GM23338 (cell line): Measurements from ENCODE around the gene PKD1L1. TPM values are rescaled to one million over a fixed set of nuclear protein-coding genes. Genes with fewer than 3 reads are reported as not detected.

ENCODE experiments used
- ATAC-seq: fragments of 200-7000 bp; cut with Tn5 transposase; 3 replicates; pipeline ENCODE4 v1.9.1; 2020
- DNase-seq: peaks from one replicate; pipeline ENCODE4 v3.0.0-alpha.2; 2015; ENCODE audit warnings: low spot score
- H2AFZ ChIP-seq: fragments of 200-600 bp; sonication (generic); 2 replicates; pipeline ENCODE4 v1.8.0; 2016; ENCODE audit warnings: antibody characterized with exemption, mild to moderate bottlenecking, moderate library complexity
- H3F3A ChIP-seq: fragments of 200-600 bp; sonication (generic); replicated peaks from 2 replicates; pipeline ENCODE4 v1.8.0; 2017; ENCODE audit warnings: antibody characterized with exemption, mixed run types, low read depth
- H3K27ac ChIP-seq: fragments of 200-600 bp; sonication (generic); 2 replicates; pipeline ENCODE4 v1.6.1; 2016; ENCODE audit warnings: low read depth
- H3K27me3 ChIP-seq: fragments of 200-600 bp; sonication (generic); 2 replicates; pipeline ENCODE4 v1.8.0; 2016; ENCODE audit warnings: mild to moderate bottlenecking, mixed run types, moderate library complexity; ENCODE audit not compliant: insufficient read depth
- H3K36me3 ChIP-seq: fragments of 200-600 bp; sonication (generic); 2 replicates; pipeline ENCODE4 v1.8.0; 2016; ENCODE audit warnings: mild to moderate bottlenecking; ENCODE audit not compliant: insufficient read depth
- H3K4me1 ChIP-seq: fragments of 200-600 bp; sonication (generic); 2 replicates; pipeline ENCODE4 v1.8.0; 2016; ENCODE audit warnings: mild to moderate bottlenecking, moderate library complexity; ENCODE audit not compliant: insufficient read depth
- H3K4me2 ChIP-seq: fragments of 200-600 bp; sonication (generic); 2 replicates; pipeline ENCODE4 v1.7.1; 2017; ENCODE audit warnings: mixed run types
- H3K4me3 ChIP-seq: fragments of 200-600 bp; sonication (generic); 2 replicates; pipeline ENCODE4 v1.6.1; 2016; ENCODE audit warnings: mixed run types
- H3K79me2 ChIP-seq: fragments of 200-600 bp; sonication (generic); replicated peaks from 2 replicates; pipeline ENCODE4 v1.8.0; 2017; ENCODE audit warnings: mild to moderate bottlenecking; ENCODE audit not compliant: insufficient read depth
- H3K9me2 ChIP-seq: fragments of 200-600 bp; sonication (generic); 2 replicates; pipeline ENCODE4 v1.8.0; 2017; ENCODE audit not compliant: insufficient read depth
- H4K20me1 ChIP-seq: fragments of 200-600 bp; sonication (generic); replicated peaks from 2 replicates; pipeline ENCODE4 v1.8.0; 2017; ENCODE audit warnings: mild to moderate bottlenecking; ENCODE audit not compliant: insufficient read depth
- H3K27ac Mint-ChIP-seq: 2 replicates; pipeline ENCODE4 v1.8.0; 2020; ENCODE audit warnings: inconsistent platforms, mild to moderate bottlenecking, moderate library complexity, mixed read lengths
- H3K27me3 Mint-ChIP-seq: 3 replicates; pipeline ENCODE4 v1.8.0; 2022; ENCODE audit warnings: low read depth, mild to moderate bottlenecking, moderate library complexity, mixed read lengths, inconsistent platforms; ENCODE audit not compliant: insufficient read depth, poor library complexity
- H3K36me3 Mint-ChIP-seq: 3 replicates; pipeline ENCODE4 v1.8.0; 2021; ENCODE audit warnings: low read depth, mild to moderate bottlenecking, inconsistent platforms, moderate library complexity, mixed read lengths
- H3K4me1 Mint-ChIP-seq: 3 replicates; pipeline ENCODE4 v1.8.0; 2020; ENCODE audit warnings: mild to moderate bottlenecking, inconsistent platforms, mixed read lengths
- H3K4me3 Mint-ChIP-seq: 3 replicates; pipeline ENCODE4 v1.8.0; 2021; ENCODE audit warnings: moderate library complexity, mild to moderate bottlenecking, inconsistent platforms, mixed read lengths
- H3K9me3 Mint-ChIP-seq: 3 replicates; pipeline ENCODE4 v1.8.0; 2020; ENCODE audit warnings: moderate library complexity, mild to moderate bottlenecking, inconsistent platforms, mixed read lengths
- CREB1 ChIP-seq: fragments of 250-450 bp; sonication (Bioruptor Pico); IDR thresholded peaks from 2 replicates; pipeline ENCODE4 v1.5.0; 2020; ENCODE audit warnings: low read depth, mild to moderate bottlenecking, moderate library complexity
- CTCF ChIP-seq, 2 experiments: fragments of 200-600 bp in 1 of 2; sonication (generic) in 1 of 2; conservative IDR thresholded peaks; 2 replicates each; pipeline versions ENCODE4 v1.5.1 to v1.6.1; 2016 to 2017; ENCODE audit warnings: antibody characterized with exemption in 2 of 2, low read depth in 2 of 2, mild to moderate bottlenecking in 2 of 2, moderate library complexity in 1 of 2
- ETS1 ChIP-seq: IDR thresholded peaks from 2 replicates; pipeline ENCODE4 v1.6.1; 2016; ENCODE audit warnings: antibody characterized with exemption
- EZH2 ChIP-seq: fragments of 200-600 bp; sonication (generic); IDR thresholded peaks from one replicate; pipeline ENCODE4 v1.8.0; 2017; ENCODE audit warnings: antibody characterized with exemption, mild to moderate bottlenecking, low read depth; ENCODE audit not compliant: unreplicated experiment
- EZH2phosphoT487 ChIP-seq: fragments of 200-600 bp; sonication (generic); IDR thresholded peaks from one replicate; pipeline ENCODE4 v1.8.1; 2018; ENCODE audit warnings: antibody characterized with exemption; ENCODE audit not compliant: unreplicated experiment
- JUNB ChIP-seq: IDR thresholded peaks from one replicate; pipeline ENCODE4 v1.6.1; 2016; ENCODE audit warnings: antibody characterized with exemption; ENCODE audit not compliant: unreplicated experiment
- NANOG ChIP-seq: IDR thresholded peaks from 2 replicates; pipeline ENCODE4 v1.6.1; 2016; ENCODE audit warnings: antibody characterized with exemption, borderline replicate concordance
- POLR2AphosphoS5 ChIP-seq: IDR thresholded peaks from 2 replicates; pipeline ENCODE4 v1.6.1; 2016; ENCODE audit warnings: antibody characterized with exemption, low read depth
- STAT1 ChIP-seq: IDR thresholded peaks from one replicate; pipeline ENCODE4 v1.6.1; 2016; ENCODE audit warnings: antibody characterized with exemption; ENCODE audit not compliant: unreplicated experiment
- ZNF114 ChIP-seq: fragments of 250-450 bp; sonication (Bioruptor Pico); IDR thresholded peaks from 2 replicates; pipeline ENCODE4 v1.5.0; 2020; ENCODE audit warnings: mild to moderate bottlenecking, moderate library complexity
- ZNF331 ChIP-seq: fragments of 250-450 bp; sonication (Bioruptor Pico); IDR thresholded peaks from 2 replicates; pipeline ENCODE4 v1.5.0; 2020; ENCODE audit warnings: low read depth, mild to moderate bottlenecking, moderate library complexity
- ZNF462 ChIP-seq: fragments of 250-450 bp; sonication (Bioruptor Pico); IDR thresholded peaks from 2 replicates; pipeline ENCODE4 v1.5.0; 2020; ENCODE audit warnings: mild to moderate bottlenecking, moderate library complexity
- polyA plus RNA-seq: library from polyadenylated mRNA; unstranded; fragments of >200 nt; fragmentation: Nextera tagmentation; extraction: Ambion mirVana; gene quantifications from 2 replicates; pipeline ENCODE4 v1.2.1, GENCODE V29; 2016
- total RNA-seq: library from RNA; depleted of rRNA; stranded (reverse); fragments of >200 nt; shearing (Covaris generic); gene quantifications from 2 replicates; pipeline ENCODE4 v1.2.3, GENCODE V29; 2014
- TF ChIP-seq, protein P1 (sequence below): IDR thresholded peaks from one replicate; pipeline ENCODE4 v1.6.1; 2018; ENCODE audit warnings: antibody characterized with exemption; ENCODE audit not compliant: unreplicated experiment

PKD1L1 gene
- total and polyA plus RNA-seq, 2 experiments from 2014 or later = 0.03 TPM; not detected in 1

DNA sequence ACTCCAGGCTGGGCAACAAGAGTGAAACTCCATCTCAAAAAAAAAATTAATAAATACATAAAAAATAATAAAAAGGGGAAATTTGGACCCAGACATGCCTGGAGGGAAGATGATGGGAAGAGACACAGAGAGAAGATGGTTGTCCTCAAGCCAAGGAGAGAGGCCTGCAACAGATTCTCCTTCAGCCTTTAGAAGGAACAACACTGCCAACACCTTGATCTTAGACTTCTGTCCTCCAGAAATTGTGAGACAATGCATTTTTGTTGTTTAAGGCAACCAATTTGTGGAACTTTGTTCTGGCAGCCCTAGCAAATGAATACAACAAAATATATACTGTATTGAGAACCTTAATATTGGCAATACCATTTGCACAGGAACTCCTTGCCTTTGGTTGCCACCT, 186.1 kb downstream of the PKD1L1 start:
- Histone ChIP-seq H3K27me3 (no peaks in the 10 kb centered on the region), H3K4me3 (no peak overlapping the region), H3K27ac (no peak overlapping the region), H3K79me2 (no peaks in the 10 kb centered on the region), H4K20me1 (no peaks in the 10 kb centered on the region), H2AFZ (no peak overlapping the region), H3K4me1 (0 out of 2 replicates have a peak, but pooled peaks cover 5% of the 10 kb centered on the region), H3K9me2 (no peaks in the 10 kb centered on the region; the same call in 1 of the 2 replicates), H3F3A (no peaks in the 10 kb centered on the region), H3K36me3 (no peaks in the 10 kb centered on the region), H3K4me2 (no peak overlapping the region)
- Mint-ChIP-seq H3K4me1 (peaks cover 5% of the 10 kb centered on the region; the same call in 2 of the 3 replicates), H3K27me3 (peaks cover 4% of the 10 kb centered on the region), H3K36me3 (no peaks in the 10 kb centered on the region), H3K4me3 (no peak overlapping the region), H3K27ac (no peak overlapping the region), H3K9me3 (no peaks in the 10 kb centered on the region)
- DNase-seq (no peak), ATAC-seq (no peak)
- TF ChIP-seq ZNF462 (no peak), POLR2AphosphoS5 (no peak), EZH2 (no peak), EZH2phosphoT487 (no peak), STAT1 (no peak), CREB1 (CRISPR knock-in tag) (no peak), NANOG (no peak), ETS1 (no peak), ZNF114 (CRISPR knock-in tag) (no peak), JUNB (no peak), ZNF331 (CRISPR knock-in tag) (no peak), CTCF (conservative IDR thresholded peaks at IDR 0.05; ENCODE audit: low read depth in 2 of 2) (no peak)
- TF ChIP-seq, protein P1, sequence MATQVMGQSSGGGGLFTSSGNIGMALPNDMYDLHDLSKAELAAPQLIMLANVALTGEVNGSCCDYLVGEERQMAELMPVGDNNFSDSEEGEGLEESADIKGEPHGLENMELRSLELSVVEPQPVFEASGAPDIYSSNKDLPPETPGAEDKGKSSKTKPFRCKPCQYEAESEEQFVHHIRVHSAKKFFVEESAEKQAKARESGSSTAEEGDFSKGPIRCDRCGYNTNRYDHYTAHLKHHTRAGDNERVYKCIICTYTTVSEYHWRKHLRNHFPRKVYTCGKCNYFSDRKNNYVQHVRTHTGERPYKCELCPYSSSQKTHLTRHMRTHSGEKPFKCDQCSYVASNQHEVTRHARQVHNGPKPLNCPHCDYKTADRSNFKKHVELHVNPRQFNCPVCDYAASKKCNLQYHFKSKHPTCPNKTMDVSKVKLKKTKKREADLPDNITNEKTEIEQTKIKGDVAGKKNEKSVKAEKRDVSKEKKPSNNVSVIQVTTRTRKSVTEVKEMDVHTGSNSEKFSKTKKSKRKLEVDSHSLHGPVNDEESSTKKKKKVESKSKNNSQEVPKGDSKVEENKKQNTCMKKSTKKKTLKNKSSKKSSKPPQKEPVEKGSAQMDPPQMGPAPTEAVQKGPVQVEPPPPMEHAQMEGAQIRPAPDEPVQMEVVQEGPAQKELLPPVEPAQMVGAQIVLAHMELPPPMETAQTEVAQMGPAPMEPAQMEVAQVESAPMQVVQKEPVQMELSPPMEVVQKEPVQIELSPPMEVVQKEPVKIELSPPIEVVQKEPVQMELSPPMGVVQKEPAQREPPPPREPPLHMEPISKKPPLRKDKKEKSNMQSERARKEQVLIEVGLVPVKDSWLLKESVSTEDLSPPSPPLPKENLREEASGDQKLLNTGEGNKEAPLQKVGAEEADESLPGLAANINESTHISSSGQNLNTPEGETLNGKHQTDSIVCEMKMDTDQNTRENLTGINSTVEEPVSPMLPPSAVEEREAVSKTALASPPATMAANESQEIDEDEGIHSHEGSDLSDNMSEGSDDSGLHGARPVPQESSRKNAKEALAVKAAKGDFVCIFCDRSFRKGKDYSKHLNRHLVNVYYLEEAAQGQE = no peak
